Superior temporal gyrus (tissue), 1 donor: ENCODE results near the gene ABCA4.
"Not testable (repeated sequence)": the region's sequence is repeated elsewhere in the genome, so short reads cannot be mapped to it uniquely, and the experiment has no call there.

Experiments
- DNase-seq: peaks from one replicate; pipeline ENCODE4 v3.0.0-alpha.2; 2016; ENCODE audit errors: extremely low spot score

Gene ABCA4

DNA sequence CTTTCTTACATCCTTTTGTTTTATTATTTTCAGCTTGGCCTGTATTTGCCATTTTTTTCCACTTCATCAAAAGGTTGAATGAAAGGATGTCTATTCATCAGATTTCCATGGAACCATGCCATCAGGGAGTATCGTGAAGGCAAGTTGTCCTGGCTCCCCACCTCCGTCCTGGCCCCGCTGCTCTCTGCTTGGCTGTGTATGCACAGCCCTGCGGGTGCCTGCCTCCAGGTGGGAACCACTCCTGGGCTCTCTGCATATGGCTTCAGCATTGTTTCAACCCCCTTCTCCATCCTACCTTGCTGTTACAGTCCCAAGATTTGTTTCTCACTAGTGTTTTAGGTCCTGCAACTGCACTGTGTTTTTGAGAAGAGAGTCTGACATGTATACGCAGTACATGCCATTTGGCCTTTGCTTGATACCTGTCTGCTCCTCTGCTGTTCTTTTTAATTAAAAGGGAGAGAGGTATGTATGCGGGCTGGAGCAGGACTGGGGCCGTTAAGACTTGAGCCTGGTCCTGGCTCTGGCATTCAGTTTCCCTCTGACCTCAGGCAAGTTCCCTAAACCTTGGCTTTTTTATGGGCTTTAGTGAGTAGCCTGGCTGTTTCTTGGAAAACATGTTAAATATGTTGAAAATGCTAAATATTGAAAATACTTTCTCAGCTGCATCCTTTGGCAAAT is 141.8 kb downstream of the ABCA4 start:
- DNase-seq, result no peak

GRCh38 chr1:93977598-93977945 is 143.4 kb downstream of the ABCA4 start:
- no peak for DNase-seq

GRCh38 chr1:93976711-93977597 is 144.0 kb downstream of the ABCA4 start:
- DNase-seq, result no peak

DNA sequence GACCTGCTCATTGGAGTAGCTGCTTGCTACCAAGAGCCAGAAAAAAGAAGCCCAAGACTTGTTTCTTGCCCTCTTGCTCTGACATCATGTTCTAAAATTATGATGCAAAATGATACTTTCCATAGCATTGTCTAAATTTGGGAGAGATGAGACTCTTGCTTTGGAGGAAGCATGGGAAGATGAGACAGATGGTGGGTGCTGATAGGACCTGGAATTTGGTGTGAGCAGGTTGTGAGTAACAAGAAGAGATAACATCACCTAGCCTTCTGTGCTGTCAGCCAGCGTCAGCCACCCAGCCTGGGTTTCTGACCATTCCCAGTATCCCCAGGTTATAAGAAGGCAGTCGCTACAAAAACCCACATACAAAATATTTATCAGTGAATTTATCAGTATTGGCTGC is 144.7 kb downstream of the ABCA4 start:
- no peak for DNase-seq

DNA sequence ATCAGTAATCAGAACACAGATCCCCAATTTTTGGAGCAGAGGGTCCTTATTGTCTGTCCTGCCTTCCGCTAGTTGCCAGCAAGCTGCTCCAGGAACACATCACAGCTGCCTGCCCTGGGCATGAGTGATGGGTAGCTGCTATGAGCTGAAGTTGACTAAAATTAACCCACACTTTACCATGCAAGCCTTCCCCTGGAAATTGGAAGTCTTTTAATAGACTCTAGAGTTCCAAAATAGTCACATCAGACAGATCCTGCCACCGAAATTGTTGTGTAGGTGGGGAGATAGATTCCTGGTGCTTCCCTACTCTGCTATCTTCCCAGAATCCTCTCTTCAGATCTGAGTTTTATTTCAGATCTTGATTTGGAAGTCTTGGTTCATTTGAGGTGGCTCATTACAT is 148.6 kb downstream of the ABCA4 start:
- no peak for DNase-seq

DNA sequence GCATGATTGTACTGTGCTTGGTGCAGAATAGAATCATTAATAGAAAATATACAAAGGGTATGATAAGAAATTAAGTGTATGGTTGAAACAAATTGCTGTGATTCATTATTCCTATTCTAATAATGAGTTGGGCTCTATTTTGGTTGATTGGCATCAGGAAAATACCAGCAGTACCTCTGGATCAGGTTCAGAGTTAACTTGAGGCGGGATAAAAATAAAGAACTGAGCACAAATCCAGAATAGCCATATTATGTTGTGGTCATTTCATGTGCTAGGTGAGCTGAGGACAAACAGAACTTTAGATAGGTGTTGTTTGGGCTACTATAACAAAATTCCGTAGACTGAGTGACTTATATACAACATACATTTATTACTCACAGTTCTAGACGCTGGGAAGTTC is 151.1 kb downstream of the ABCA4 start:
- DNase-seq, result no peak

DNA sequence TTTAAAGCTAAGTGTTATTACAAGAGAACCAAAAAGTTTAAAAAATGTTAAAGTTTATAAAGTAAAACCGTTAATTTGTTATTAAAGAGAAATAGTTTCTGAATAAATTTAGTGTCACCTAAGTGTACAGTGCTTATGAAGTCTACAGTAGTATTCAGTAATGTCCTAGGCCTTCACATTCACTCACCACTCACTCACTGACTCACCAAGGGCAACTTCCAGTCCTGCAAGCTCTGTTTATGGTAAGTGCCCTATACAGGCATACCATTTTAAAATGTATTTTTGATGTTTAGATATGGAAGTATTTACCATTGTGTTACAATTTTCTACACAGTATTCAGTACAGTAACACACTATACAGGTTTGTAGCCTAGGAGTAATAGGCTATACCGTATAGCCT is 151.6 kb downstream of the ABCA4 start:
- no peak for DNase-seq

- DNase-seq, result no peak
Measured at GRCh38 chr1:93967306-93967705, 153.6 kb downstream of the ABCA4 start.

- DNase-seq, result no peak
Measured at GRCh38 chr1:93965888-93966287, 155.1 kb downstream of the ABCA4 start.

DNA sequence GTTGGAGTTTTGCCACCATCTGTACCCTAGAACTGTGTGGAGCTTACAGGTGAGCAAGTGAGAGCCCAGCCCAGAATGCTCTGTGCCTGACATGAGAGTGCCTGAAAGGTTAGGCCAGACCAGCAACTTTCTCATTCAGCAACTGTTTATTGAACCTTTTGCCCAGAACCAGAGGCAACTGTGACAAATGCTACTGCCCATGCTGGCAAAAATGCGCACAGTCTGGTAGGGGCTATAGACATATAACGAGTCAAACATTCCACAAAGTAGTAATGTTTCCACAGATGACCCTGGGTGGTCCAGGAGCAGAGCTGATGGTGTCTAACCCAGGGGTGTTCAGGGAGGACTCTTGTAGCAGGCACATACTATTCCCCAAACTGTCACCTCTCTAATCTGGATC is 155.7 kb downstream of the ABCA4 start:
- DNase-seq, result no peak

DNA sequence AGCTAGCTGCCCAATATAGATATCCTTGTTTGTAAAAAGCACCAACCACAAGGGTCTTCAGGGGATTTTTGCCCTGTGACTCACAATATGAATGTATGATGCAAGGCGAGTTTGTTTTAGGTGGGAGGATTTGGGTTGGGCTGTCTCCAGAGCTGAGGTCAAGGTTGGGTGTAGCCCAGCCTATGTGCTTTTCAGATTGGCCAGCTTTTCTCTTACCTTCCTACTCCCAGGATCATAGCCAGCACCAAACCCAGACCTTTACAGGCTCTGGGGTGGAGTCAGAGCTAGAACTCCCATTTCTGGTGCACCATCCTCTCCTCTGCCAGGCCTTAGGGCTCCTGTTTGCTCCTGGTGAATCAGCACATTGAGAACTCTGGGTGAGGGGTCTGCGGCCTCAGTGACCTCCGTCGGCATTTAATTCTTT is 156.2 kb downstream of the ABCA4 start:
- no peak for DNase-seq

DNA sequence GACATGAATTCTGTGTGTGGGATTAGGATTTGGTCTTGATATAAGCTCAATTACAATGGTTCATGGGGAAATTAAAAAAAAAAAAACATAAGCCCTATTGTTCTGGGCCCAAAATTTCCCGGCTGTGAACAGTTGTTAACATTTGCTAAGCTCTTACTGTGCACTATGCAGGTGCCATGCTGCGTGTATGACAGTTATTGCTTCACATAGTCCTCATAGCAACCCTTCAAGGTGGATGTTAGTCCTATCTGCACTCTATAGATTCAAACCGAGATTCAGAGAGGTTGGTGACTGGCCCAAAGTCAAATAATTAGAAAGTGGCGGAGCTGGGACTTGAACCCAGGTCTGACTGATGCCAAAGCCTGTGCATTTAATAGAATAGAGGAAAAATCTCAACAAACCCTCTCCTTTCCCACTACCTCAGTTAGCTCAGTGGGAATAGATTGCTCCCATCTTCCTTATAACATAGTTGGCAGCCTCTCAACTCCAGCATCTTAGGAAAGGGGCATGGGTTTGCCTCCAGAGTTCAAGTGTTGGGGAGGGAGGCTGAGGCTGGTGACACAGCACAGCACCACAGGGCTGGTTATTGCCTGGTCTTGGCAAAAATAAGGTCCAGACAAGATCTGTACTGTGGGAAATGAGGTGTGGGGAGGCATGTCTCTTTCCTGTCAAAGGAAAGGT is 156.7 kb downstream of the ABCA4 start:
- DNase-seq, result no peak

GRCh38 chr1:93963585-93963984 is 157.4 kb downstream of the ABCA4 start:
- no peak for DNase-seq

DNA sequence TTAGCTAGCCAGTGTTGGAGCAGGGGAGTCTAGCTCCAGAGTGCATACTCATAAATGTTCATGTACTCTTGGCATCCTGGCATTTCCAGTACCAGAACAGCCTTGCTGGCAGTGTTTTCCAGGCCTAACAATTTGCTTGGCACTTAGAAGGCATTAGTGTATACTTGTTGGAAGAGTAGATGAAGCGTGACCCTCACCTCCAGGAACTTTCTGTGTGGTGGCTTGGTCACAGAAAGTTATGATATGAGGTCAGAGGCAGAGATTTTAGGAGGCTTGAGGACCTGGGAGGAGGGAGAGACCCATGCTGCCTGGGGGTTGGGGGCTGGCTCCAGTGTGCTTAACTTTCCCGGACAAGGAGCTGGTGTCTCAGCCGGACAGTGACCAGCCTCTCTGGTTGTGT is 159.0 kb downstream of the ABCA4 start:
- DNase-seq, result no peak

GRCh38 chr1:93961443-93961842 is 159.5 kb downstream of the ABCA4 start:
- no peak for DNase-seq

DNA sequence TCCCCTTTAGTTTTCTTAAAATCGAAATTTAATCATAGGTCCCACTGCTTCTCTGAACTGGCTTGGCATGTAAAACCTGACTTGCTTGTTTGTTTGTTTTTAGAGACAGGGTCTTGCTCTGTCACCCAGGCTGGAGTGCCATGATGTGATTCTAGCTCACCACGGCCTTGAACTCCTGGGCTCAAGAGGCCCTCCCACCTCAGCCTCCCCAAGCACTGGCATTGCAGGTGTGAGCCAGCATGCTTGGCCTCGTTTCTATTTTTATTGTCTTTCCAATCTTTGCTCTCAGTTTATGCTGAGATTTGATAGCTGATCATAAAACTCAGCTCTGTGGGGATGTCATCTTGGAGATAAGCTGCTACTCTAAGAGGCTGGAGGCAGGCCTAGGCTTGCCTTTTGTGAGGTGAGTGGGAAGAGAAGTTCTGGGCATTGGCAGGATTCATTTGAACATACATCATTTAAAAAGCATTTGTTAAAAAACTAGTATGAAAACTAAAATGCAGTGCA is 160.3 kb downstream of the ABCA4 start:
- no peak for DNase-seq

- no peak for DNase-seq
Measured at GRCh38 chr1:93959413-93959812, 161.5 kb downstream of the ABCA4 start.

GRCh38 chr1:93958726-93959100 is 162.2 kb downstream of the ABCA4 start:
- DNase-seq, result no peak

DNA sequence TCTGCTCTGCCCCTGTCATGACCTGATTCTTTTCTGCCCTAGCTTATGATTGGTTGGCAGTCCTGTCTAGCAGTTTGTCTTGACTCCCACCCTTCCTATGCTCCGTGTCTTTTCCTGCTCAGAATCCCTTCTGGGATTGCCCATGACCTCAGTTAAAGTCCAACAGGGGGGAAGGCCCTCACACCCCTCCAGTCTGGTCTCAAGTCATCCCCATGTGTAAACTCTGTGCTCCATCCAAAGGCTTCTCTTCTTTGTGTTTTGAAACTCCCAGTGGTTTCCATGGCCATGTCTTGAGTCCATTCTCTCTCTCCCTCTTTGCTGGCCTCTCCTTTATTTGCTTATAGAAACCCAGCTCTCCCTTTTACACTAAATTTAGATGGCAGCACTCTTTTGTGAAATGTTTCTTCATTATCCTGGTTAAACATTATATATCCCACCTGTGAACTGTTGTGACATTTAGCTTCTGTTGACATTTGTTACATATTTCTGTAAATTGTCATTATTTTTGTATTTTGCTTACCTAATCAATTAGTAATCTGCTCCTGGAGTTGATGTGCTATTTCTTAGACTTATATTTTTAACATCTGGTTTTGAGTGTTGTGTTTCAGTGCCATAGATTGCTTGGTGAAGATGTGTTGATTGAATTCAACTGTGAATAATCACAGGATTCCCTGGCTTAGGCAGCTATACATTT is 162.8 kb downstream of the ABCA4 start:
- no peak for DNase-seq

GRCh38 chr1:93955765-93956164 is 165.2 kb downstream of the ABCA4 start:
- no peak for DNase-seq

- DNase-seq, result not testable (repeated sequence)
Measured at GRCh38 chr1:93947002-93947686, 173.8 kb downstream of the ABCA4 start.
